NCI-H1436 (cell line): ENCODE data around the gene RAD51B.
"Not testable (repeated sequence)": the region's sequence is repeated elsewhere in the genome, so short reads cannot be mapped to it uniquely, and the experiment has no call there.

Source experiments
- DNase-seq: peaks from one replicate; lab custom pipeline; 2025; lab: John Stamatoyannopoulos, UW

RAD51B gene

GRCh38 chr14:68250927-68251768, 431.6 kb downstream of the RAD51B start:
- no peak for DNase-seq

- DNase-seq, result no peak
Measured at GRCh38 chr14:68251769-68252100, 432.2 kb downstream of the RAD51B start.

GRCh38 chr14:68253160-68253780, 433.7 kb downstream of the RAD51B start:
- DNase-seq, result no peak

- DNase-seq, result no peak
Measured at GRCh38 chr14:68253878-68254528, 434.4 kb downstream of the RAD51B start.

GRCh38 chr14:68254669-68255527, 435.3 kb downstream of the RAD51B start:
- no peak for DNase-seq

- no peak for DNase-seq
Measured at GRCh38 chr14:68255693-68256178, 436.2 kb downstream of the RAD51B start.

- DNase-seq, result no peak
Measured at GRCh38 chr14:68257969-68258368, 438.4 kb downstream of the RAD51B start.

- not testable (repeated sequence) for DNase-seq
Measured at GRCh38 chr14:68258995-68259394, 439.4 kb downstream of the RAD51B start.

GRCh38 chr14:68260121-68260520, 440.5 kb downstream of the RAD51B start:
- no peak for DNase-seq

GRCh38 chr14:68261092-68261842, 441.7 kb downstream of the RAD51B start:
- DNase-seq, result no peak

GRCh38 chr14:68262567-68262966, 443.0 kb downstream of the RAD51B start:
- no peak for DNase-seq

- DNase-seq, result no peak
Measured at GRCh38 chr14:68263563-68264259, 444.1 kb downstream of the RAD51B start.

GRCh38 chr14:68264260-68264569, 444.6 kb downstream of the RAD51B start:
- no peak for DNase-seq

- DNase-seq, result no peak
Measured at GRCh38 chr14:68266998-68267397, 447.4 kb downstream of the RAD51B start.

GRCh38 chr14:68268197-68268596, 448.6 kb downstream of the RAD51B start:
- DNase-seq, result no peak

GRCh38 chr14:68268719-68269118, 449.1 kb downstream of the RAD51B start:
- no peak for DNase-seq

GRCh38 chr14:68269136-68269927, 449.8 kb downstream of the RAD51B start:
- DNase-seq, result no peak

GRCh38 chr14:68270342-68270741, 450.8 kb downstream of the RAD51B start:
- no peak for DNase-seq

GRCh38 chr14:68271913-68272391, 452.4 kb downstream of the RAD51B start:
- no peak for DNase-seq

- DNase-seq, result no peak
Measured at GRCh38 chr14:68273413-68273812, 453.8 kb downstream of the RAD51B start.
